Stimulated activated CD8-positive, alpha-beta memory T cell treated with anti-CD3 and anti-CD28 coated beads, Interleukin-15, amount 100 ng/mL, for 48 hours (primary cell): ENCODE measurements around the gene ABHD16A.

ENCODE experiments used
- DNase-seq, 2 donors: peaks; one replicate each; pipeline ENCODE4 v3.0.0-alpha.2; 2020; ENCODE audit warnings: low read depth in 2 of 2

Gene ABHD16A

GRCh38 chr6:31689249-31690110, 13.6 kb downstream of the ABHD16A start:
- DNase-seq, result no peak

- no peak for DNase-seq
Observed at GRCh38 chr6:31687860-31688693, 15.0 kb downstream of the ABHD16A start.

GRCh38 chr6:31687321-31687720, 15.8 kb downstream of the ABHD16A start:
- no peak for DNase-seq

GRCh38 chr6:31686483-31686882, 16.6 kb downstream of the ABHD16A start:
- no peak for DNase-seq

GRCh38 chr6:31683591-31683990, 19.5 kb downstream of the ABHD16A start:
- DNase-seq, result no peak

- peak in 1 of 2 donors; percentile 31 for DNase-seq
Observed at GRCh38 chr6:31681135-31681671, 21.9 kb downstream of the ABHD16A start.

GRCh38 chr6:31680226-31681134, 22.6 kb downstream of the ABHD16A start, which contains the start of gene LY6G5C:
TSS of gene LY6G5C (minus strand) at chr6:31681067. CDS start at chr6:31680373, 694 bp downstream.
- peak; percentile 34 to 43 for DNase-seq

- no peak for DNase-seq
Observed at GRCh38 chr6:31677955-31678354, 25.2 kb downstream of the ABHD16A start.

GRCh38 chr6:31676904-31677303, 26.2 kb downstream of the ABHD16A start:
- DNase-seq, result no peak

GRCh38 chr6:31676322-31676903, 26.7 kb downstream of the ABHD16A start:
- no peak for DNase-seq

GRCh38 chr6:31669676-31670075, 33.4 kb downstream of the ABHD16A start, which contains the start of gene LY6G5B:
TSS of gene LY6G5B (plus strand) at chr6:31669976. CDS start at chr6:31670951, 975 bp downstream.
- no peak for DNase-seq

- DNase-seq, result no peak
Observed at GRCh38 chr6:31666337-31666965, 36.7 kb downstream of the ABHD16A start.

GRCh38 chr6:31665501-31666336, 37.4 kb downstream of the ABHD16A start, which contains the start of gene CSNK2B:
TSS of gene CSNK2B (plus strand) at chr6:31666080. CDS start at chr6:31666832, 752 bp downstream.
- peak; percentile 97 to 98 for DNase-seq

GRCh38 chr6:31664790-31665500, 38.2 kb downstream of the ABHD16A start, which contains the start of gene GPANK1:
TSS of gene GPANK1 (minus strand) at chr6:31664997. CDS start at chr6:31664478, 519 bp downstream.
- DNase-seq, result peak; percentile 85 to 86

GRCh38 chr6:31663961-31664789, 38.9 kb downstream of the ABHD16A start:
- DNase-seq, result no peak

GRCh38 chr6:31663126-31663960, 39.8 kb downstream of the ABHD16A start:
- no peak for DNase-seq
